Cerebellar cortex (tissue), 1 donor: Measurements from ENCODE around the gene XXYLT1.
"Not testable (repeated sequence)": the region's sequence is repeated elsewhere in the genome, so short reads cannot be mapped to it uniquely, and the experiment has no call there.

Experiments used
- DNase-seq: peaks from one replicate; pipeline ENCODE4 v3.0.0-alpha.2; 2015; ENCODE audit warnings: low spot score

Gene XXYLT1

GRCh38 chr3:195042743-195043606 lies 228.0 kb downstream of the XXYLT1 start:
- DNase-seq, result no peak

DNA sequence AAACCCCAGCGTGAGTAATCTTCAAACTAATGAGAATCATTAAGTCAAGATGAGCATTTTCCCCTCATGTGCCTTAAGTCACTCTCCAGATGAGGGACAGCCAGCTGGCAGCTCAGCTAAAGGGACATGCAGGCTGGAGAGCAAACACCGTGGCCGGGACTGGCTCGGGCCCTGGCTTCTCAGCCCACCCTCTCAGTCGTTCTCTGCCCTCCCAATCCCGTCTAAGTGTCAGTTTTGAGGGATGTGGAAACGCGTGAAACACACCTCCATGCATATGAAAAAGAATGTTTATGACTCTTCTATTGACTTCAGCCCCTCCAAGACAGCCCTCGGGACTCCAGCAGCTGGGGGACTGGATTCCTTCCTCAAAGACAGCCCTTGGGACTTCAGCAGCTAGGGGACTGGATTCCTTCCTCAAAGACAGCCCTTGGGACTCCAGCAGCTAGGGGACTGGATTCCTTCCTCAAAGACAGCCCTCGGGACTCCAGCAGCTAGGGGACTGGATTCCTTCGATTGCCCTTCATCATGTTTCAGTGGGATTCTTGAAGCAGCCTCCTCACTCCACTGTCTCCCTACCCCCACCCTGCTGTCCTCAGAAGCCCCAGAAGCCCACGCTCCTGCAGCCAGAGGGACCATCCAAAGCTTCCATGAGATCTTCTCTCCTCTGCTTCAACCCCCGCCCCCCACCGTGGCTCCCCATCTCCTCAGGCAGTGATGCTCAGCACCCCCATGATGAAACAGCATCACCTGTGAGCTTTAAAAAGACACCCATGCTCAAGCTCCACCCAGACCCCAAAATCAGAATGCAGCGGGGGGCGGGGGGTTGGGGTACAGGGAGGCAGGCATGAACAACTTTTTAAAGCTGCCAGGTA lies 228.9 kb downstream of the XXYLT1 start:
- no peak for DNase-seq

DNA sequence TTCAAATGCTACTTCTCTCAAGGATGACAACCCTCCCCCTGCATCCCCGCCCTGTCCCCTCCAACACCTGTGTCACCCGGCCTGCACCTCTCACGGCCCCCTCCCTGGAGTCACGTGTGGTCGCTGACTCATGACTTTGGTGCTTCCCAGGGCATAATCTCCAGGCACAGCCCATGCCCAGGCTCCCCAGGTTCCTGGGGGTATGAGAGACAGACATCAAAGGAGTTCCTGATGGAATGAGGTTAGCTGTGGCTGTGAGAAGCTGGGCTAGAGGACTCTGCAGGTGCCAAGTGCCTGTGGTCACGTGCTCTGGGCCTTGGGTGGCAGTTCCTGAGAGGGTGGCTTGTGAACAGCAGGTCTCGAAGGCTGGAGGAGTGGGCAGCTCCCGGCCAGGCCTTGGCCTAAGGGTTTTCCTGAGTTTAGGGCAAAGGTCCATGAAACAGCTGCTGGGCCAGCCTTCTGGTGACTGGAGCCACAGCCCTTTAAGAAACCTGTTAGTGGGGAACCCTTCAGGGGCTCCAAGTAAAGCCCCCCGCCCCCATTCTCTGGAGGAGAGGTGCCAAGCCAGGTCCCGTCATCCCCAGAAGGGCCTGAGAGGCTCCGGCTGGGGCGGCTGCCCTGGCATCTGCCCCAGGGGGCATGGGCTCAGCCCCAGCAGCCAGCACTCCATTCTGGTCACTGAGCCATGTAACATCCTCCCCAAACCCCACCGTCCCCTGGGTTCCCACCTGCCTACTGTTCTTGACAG lies 230.0 kb downstream of the XXYLT1 start:
- DNase-seq, result no peak

- DNase-seq, result no peak
These were observed 230.9 kb downstream of the XXYLT1 start for GRCh38 chr3:195040094-195040493.

- no peak for DNase-seq
These were observed 231.6 kb downstream of the XXYLT1 start for GRCh38 chr3:195039180-195039843.

- no peak for DNase-seq
These were observed 232.8 kb downstream of the XXYLT1 start for GRCh38 chr3:195038161-195038560.

DNA sequence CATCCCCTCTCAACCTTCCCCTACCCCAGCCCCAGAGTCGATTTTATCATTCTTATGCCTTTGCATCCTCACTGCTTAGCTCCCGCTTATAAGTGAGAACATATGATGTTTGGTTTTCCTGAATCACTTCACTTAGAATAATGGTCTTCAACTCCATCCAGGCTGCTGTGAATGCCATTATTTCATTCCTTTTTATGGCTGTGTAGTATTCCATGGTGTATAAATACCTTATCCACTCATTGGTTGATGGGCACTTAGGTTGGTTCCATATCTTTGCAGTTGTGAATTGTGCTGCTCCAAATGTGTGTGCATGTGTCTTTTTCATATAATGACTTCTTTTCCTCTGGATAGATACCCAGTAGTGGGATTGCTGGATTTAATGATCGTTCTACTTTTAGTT lies 233.4 kb downstream of the XXYLT1 start:
- not testable (repeated sequence) for DNase-seq

- no peak for DNase-seq
These were observed 234.0 kb downstream of the XXYLT1 start for GRCh38 chr3:195036974-195037373.

DNA sequence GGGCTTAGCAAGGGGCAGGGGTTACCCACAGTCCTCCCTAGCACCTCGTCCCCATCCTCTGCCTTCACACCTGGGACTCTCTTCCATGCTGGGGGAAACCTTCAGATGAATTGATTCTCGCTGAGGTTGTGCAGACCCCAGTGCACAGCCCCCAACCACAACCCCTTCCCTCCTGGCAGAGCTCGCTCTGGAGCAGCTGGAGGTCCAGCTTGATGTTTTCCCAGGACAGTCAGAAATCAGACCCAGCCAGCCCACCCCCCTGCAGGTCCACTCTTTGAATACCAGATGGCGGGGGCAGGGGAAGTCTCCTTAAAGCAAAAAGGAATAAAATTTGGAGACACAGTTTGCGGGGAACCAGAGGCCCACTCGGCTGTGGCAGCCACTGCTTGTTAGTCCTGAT lies 234.4 kb downstream of the XXYLT1 start:
- no peak for DNase-seq

- DNase-seq, result no peak
These were observed 234.8 kb downstream of the XXYLT1 start for GRCh38 chr3:195036203-195036505.

DNA sequence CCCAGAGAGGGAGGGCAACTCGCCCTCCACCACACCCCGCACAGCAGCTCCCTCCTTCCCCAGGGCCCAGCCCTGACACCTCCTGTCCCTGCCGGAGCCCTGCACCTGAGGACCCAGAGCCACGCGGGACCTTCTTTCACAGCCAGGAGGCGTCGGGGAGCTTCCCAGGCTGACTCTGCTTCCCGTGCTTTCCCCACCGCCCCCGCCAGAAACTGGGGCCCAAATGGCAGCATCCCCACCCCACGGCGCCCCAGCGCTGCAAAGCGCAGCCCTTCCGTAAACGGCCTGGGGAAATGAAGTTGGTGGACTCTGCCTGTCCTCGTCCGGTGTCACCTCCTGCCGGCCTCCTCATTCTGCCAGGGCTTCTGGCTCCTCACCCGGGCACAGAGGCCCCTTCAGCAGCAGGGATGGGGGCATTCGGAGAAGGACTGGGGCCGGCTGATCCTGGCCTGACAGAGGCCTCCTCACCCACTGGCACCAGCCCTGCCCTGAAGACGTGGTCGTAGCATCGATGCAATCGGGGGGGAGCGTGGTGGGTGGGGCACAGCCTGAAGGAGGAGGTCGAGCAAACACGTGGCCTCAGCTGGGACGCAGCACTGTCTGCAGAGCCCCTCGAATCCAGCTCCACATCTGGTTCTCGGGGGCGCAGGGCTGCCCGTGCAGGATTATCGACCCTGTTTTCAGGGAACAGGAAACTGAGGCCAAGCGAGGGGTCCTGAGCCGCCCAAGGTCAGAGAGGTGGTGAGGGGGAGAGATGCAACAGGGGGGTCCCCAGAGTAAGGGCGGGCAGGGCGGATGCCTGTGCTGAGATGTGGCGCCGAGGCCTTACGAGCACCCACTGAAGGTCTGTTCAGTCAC lies 235.4 kb downstream of the XXYLT1 start:
- no peak for DNase-seq

DNA sequence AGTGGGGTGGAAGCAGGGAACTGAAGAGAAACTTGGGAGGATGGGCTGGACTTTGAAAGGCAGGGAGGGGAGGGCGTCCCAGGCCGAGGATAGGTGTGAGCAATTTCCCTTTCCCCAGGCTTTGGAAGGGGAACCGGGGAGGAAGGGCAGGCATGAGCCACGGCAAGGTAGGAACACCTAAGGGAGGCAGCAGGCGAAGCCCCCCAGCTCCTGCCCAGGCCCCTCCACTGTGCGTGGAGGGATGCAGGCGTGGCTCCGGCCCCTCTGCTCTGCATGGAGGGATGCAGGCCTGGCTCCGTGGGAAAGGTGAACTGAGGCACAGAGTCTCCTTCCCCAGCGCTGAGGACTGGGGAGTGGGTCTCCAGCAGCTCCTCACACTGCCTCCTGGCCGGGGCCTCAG lies 236.4 kb downstream of the XXYLT1 start:
- DNase-seq, result no peak

DNA sequence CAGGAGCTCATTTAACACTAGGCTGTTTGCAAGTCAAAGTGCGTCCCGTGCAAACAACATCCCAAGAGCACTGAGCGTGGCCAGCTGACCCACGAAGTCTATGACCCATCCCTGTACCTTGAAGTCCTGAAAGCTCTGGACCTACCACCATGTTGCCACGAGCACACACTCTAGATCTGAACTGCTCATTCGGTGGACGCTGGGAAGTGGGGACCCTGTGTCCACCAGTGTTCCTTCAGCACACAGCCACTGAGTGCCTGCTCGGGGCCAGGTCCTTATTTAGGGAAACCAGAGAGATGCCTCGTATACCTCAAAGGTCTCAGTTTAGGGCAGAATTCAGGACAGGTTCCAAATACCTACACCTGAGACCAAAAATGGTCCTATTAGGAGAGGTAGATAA lies 236.9 kb downstream of the XXYLT1 start:
- DNase-seq, result no peak

- no peak for DNase-seq
These were observed 237.3 kb downstream of the XXYLT1 start for GRCh38 chr3:195033531-195034091.

DNA sequence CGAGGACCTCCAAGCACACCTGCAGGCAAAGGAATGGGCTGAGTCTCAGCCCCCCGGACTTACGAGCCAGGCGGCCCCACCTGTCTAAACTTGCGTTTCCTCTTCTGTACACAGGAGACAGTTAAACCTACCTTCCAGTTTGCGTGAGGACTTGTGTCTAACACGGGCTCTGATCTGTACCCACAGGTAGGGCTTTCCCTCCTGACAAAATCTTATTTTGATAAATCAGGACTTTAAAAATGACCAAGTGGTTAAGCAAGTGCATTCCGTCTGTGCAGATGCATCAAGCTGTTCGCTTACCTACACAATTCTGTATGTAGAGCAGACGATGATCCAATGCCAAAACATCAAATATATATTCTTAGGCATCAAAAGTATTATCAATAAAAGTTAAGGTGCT lies 238.0 kb downstream of the XXYLT1 start:
- DNase-seq, result no peak

DNA sequence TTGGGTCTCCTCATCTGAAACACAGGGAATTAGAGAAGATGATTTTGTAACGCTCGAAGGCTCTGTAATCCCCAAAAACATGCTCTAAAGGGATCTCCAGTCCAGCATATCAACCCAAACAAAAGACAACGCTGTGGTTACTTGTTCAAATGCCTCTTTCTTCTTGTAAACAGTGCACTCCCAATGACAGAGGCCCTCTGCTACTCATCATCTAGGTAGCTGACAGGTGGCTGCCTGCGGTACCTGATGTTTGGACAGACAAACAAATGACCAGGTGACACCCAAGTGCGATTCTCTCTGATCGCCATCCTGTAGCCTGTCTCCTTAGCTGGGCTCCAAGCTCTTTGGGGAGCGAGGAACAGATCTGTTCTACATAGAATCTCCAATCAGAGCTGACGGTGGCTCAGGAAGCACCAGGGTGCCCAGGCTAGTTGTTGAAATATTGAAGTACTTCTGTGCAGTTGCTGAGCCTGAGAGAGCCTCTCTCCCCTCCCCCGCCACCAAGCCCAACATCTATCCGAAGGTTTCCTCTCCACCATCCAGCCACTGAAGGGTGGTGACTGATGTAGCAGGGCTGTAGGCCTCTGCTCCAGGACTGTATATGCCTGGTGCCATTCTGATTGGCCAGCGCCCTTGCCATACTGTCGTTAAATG lies 238.7 kb downstream of the XXYLT1 start:
- DNase-seq, result no peak

- no peak for DNase-seq
These were observed 239.4 kb downstream of the XXYLT1 start for GRCh38 chr3:195031574-195032003.

GRCh38 chr3:195030791-195031321 lies 240.1 kb downstream of the XXYLT1 start:
- no peak for DNase-seq

GRCh38 chr3:195028877-195029606 lies 241.9 kb downstream of the XXYLT1 start:
- no peak for DNase-seq
